GM06990 (cell line): Measurements from ENCODE around the gene ATRX.
"Not testable (repeated sequence)": the region's sequence is repeated elsewhere in the genome, so short reads cannot be mapped to it uniquely, and the experiment has no call there.

Experiments used
- DNase-seq: peaks from one replicate; pipeline ENCODE4 v3.0.0-alpha.2; 2011; ENCODE audit not compliant: insufficient read length; ENCODE audit errors: extremely low read depth
- H3K27me3 ChIP-seq: replicated peaks from 2 replicates; pipeline ENCODE4 v1.6.0; 2011; ENCODE audit warnings: low read length; ENCODE audit not compliant: control insufficient read depth, insufficient read depth
- H3K36me3 ChIP-seq: 2 replicates; pipeline ENCODE4 v1.5.1; 2011; ENCODE audit warnings: low read length; ENCODE audit not compliant: control insufficient read depth, insufficient read depth
- H3K4me3 ChIP-seq: replicated peaks from 2 replicates; pipeline ENCODE4 v1.5.1; 2011; ENCODE audit warnings: low read depth, mild to moderate bottlenecking, control low read depth, low read length
- TF ChIP-seq, protein P1 (sequence below): IDR thresholded peaks from 2 replicates; pipeline ENCODE4 v1.5.1; 2011; ENCODE audit warnings: low read length, control low read depth, mild to moderate bottlenecking, inconsistent platforms; ENCODE audit not compliant: insufficient read depth, poor library complexity, severe bottlenecking

ATRX gene

DNA sequence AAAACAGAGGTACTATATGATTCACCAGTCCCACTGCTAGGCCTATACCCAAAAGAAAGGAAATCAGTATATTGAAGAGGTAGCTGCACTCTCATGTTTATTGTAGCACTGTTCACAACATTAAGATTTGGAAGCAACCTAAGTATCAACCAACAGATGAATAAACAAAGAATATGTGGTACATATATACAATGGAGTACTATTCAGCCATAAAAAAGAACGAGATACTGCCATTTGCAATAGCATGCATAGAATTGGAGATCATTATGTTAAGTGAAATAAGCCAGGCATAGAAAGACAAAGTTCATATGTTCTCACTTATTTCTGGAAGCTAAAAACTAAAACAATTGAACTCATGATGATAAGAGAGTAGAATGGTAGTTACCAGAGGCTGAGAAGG is 266.3 kb downstream of the ATRX start:
- no peak for DNase-seq
- H3K4me3 ChIP-seq: no peak overlapping the region
- no peaks in the 10 kb centered on the region for H3K27me3 ChIP-seq
- H3K36me3 ChIP-seq: no peaks in the 10 kb centered on the region
- TF ChIP-seq, protein P1, sequence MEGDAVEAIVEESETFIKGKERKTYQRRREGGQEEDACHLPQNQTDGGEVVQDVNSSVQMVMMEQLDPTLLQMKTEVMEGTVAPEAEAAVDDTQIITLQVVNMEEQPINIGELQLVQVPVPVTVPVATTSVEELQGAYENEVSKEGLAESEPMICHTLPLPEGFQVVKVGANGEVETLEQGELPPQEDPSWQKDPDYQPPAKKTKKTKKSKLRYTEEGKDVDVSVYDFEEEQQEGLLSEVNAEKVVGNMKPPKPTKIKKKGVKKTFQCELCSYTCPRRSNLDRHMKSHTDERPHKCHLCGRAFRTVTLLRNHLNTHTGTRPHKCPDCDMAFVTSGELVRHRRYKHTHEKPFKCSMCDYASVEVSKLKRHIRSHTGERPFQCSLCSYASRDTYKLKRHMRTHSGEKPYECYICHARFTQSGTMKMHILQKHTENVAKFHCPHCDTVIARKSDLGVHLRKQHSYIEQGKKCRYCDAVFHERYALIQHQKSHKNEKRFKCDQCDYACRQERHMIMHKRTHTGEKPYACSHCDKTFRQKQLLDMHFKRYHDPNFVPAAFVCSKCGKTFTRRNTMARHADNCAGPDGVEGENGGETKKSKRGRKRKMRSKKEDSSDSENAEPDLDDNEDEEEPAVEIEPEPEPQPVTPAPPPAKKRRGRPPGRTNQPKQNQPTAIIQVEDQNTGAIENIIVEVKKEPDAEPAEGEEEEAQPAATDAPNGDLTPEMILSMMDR: no peak

DNA sequence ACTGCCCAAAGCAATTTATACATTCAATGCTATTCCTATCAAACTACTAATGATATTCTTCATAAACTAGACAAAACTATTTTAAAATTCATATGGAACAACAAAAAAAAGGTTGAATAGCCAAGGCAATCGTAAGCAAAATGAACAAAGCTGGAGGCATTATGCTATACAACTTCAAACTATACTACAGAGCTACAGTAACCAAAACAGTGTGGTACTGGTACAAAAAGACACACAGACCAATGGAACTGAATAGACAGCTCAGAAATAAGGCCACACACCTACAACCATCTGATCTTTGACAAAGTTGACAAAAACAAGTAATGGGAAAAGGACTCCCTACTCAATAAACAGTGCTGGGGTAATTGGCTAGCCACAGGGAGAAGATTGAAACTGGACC is 271.8 kb downstream of the ATRX start:
- H3K36me3 ChIP-seq: peaks cover 3% of the 10 kb centered on the region
- DNase-seq: no peak
- H3K27me3 ChIP-seq: no peaks in the 10 kb centered on the region

DNA sequence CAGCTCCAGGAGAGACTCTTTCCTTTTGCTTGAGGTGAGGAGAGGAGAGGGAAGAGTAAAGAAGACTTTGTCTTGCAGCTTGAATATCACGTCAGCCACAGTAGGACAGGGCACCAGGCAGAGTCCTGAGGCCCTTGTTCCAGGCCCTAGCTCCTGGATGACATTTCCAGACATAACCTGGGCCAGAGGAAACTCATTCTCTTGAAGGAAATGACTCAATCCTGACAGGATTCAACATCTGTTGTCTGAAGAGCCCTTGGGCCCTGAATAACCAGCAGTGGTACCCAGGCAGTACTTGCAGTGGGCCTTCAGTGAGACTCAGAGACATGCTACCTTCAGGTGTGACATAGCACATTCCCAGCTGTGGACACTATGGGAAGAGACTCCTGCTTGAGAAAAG is 276.0 kb downstream of the ATRX start:
- no peaks in the 10 kb centered on the region for H3K27me3 ChIP-seq
- TF ChIP-seq, protein P1: no peak
- H3K4me3 ChIP-seq: no peak overlapping the region
- no peak for DNase-seq
- H3K36me3 ChIP-seq: peaks cover 3% of the 10 kb centered on the region

More for the DNA sequence above, 271.8 kb downstream of the ATRX start:
- TF ChIP-seq, protein P1: no peak
- H3K4me3 ChIP-seq: no peak overlapping the region

DNA sequence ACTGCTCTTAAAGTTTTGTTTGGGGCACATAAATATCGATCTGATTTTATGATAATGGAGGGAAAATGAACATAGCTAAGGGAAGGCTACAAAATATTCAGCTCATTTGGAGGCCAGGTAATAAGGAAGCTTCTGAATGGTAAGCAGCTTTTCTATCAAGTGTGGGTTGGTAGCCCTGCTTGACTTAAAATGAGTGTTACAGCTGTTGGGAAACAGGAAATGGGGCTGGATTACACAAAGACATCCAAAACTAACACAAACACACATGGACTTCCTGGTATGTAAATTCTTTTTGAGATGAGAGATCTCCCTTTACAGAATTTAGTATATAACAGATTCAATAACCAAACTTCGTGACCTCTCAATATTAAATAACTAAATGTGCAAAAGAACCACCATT is 280.8 kb downstream of the ATRX start:
- TF ChIP-seq, protein P1: no peak
- H3K36me3 ChIP-seq: peaks cover 2% of the 10 kb centered on the region
- no peak overlapping the region for H3K4me3 ChIP-seq
- no peak for DNase-seq
- H3K27me3 ChIP-seq: no peaks in the 10 kb centered on the region

DNA sequence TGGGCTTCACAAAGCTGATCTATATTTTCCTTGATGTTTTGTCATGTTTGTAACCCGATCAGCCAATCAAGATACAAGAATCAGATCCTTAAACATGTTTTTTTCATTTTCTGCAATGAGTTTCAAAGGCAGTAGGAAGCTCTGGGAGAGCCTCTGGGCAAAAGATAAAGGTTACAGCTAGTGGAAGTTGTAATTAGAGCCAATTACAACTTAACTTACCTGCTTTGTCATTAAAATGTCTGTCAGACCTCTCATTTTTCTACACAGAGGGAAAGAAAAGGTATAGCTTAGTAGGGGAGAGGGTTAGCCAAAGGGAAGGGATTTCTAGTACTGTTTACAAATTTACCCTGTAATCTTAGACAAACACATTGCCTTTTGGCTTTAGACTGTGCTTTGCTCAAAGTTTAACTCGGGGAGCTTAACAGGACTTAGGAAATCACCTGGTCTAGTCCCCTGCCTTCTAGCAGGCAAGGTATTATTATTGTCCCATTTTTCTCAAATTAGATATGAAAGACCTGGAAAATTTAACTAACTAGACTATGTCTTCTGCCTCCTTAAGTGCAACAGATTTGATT is 283.0 kb downstream of the ATRX start:
- no peak overlapping the region for H3K4me3 ChIP-seq
- TF ChIP-seq, protein P1: no peak
- no peak for DNase-seq
- no peaks in the 10 kb centered on the region for H3K27me3 ChIP-seq
- no peaks in the 10 kb centered on the region for H3K36me3 ChIP-seq

DNA sequence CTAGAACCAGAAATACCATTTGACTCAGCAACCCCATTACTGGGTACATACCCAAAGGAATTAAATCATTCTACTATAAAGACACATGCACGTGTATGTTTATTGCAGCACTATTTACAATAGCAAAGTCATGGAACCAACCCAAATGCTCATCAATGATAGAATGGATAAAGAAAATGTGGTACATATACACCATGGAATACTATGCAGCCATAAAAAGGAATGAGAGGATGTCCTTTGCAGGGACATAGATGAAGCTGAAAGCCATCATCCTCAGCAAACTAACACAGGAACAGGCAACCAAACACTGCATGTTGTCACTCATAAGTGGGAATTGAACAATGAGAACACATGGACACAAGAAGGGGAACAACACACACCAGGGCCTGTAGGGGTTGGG is 285.9 kb downstream of the ATRX start:
- H3K36me3 ChIP-seq, H3K4me3 ChIP-seq, DNase-seq, H3K27me3 ChIP-seq: not testable (repeated sequence)
